ENCODE results near the gene ZBTB3. TPM values are rescaled to one million over a fixed set of nuclear protein-coding genes. Genes with fewer than 3 reads are reported as not detected.

ZBTB3 gene
- total and polyA plus RNA-seq, 7 experiments from 2014 or later, result 4.1 to 24.1 (median 8.4) TPM

GRCh38 chr11:62726915-62727164, 27.1 kb downstream of the ZBTB3 start:
- Histone ChIP-seq H3K9me3 (ENCODE audit: control insufficient read depth in 2 of 3, low read length in 3 of 3) (no peaks in the 10 kb centered on the region), H3K4me1 (ENCODE audit: control insufficient read depth in 2 of 2, insufficient read depth in 2 of 2, low read length in 2 of 2) (peaks cover 36 to 41% of the 10 kb centered on the region in 2 donors), H3K4me3 (ENCODE audit: low read length) (peak overlapping the region; percentile 87), H3K27me3 (ENCODE audit: control insufficient read depth in 2 of 2, insufficient read depth in 2 of 2, low read length in 2 of 2) (no peaks in the 10 kb centered on the region), H3K27ac (ENCODE audit: low read depth, low read length) (peak overlapping the region; percentile 92), H3K36me3 (ENCODE audit: control insufficient read depth in 2 of 3, insufficient read depth in 3 of 3, low read length in 3 of 3) (peaks cover 11 to 39% (median 19%) of the 10 kb centered on the region in 3 experiments)
- DNase-seq, result no peak
- peak; percentile 0 for ATAC-seq
- intact Hi-C loops (cut with micrococcal nuclease), result loop anchor here (1.0 to 5.0 kb wide), 23 partner anchors 18 to 1112 kb away; partner anchors contain the start of genes EEF1G (in 2 of the 2), GANAB (in 2 of the 2), NXF1 (in 2 of the 2) and STX5 (in 2 of the 2)
- ChIA-PET POLR2A (interaction anchor here (0.6 to 17.5 kb wide), 45 partner anchors 11 to 1509 kb away, joined by 3 to 347 read pairs (median 6); partner anchors contain the start of genes BSCL2, C11orf98, CSKMT and EML3), CTCF (interaction anchor here (1.2 to 3.3 kb wide), 6 partner anchors 16 to 134 kb away, joined by 4 to 17 read pairs (median 7); partner anchors contain the start of genes TMEM179B, WDR74 and ZBTB3)
- Mint-ChIP-seq H3K27ac (peak overlapping the region in 7 of 9 donors; percentile 95 to 100 (median 97)), H3K27me3 (peaks cover 0 to 2% (median 0%) of the 10 kb centered on the region in 5 donors), H3K36me3 (peaks cover 0 to 46% (median 28%) of the 10 kb centered on the region in 5 donors), H3K4me1 (peaks cover 23 to 68% (median 61%) of the 10 kb centered on the region in 7 donors), H3K4me3 (peak overlapping the region; percentile 91 to 99 (median 96)), H3K9me3 (peaks cover 0 to 8% (median 0%) of the 10 kb centered on the region in 11 donors)

- peak in 5 of 9 donors; percentile 16 to 34 (median 23) for DNase-seq
- Mint-ChIP-seq H3K4me3 (peak overlapping the region; percentile 91 to 99 (median 96)), H3K27me3 (peaks cover 0 to 2% (median 0%) of the 10 kb centered on the region in 5 donors), H3K36me3 (peaks cover 0 to 46% (median 33%) of the 10 kb centered on the region in 5 donors), H3K9me3 (peaks cover 0 to 8% (median 0%) of the 10 kb centered on the region in 11 donors), H3K27ac (peak overlapping the region; percentile 84 to 99 (median 91)), H3K4me1 (peaks cover 23 to 70% (median 60%) of the 10 kb centered on the region in 7 donors)
- POLR2A ChIA-PET, result interaction anchor here (0.5 to 17.5 kb wide), 40 partner anchors 9 to 302 kb away, joined by 3 to 347 read pairs (median 6); partner anchors contain the start of genes BSCL2, C11orf98, CSKMT and EML3
- Histone ChIP-seq H3K36me3 (ENCODE audit: control insufficient read depth in 2 of 3, insufficient read depth in 3 of 3, low read length in 3 of 3) (peaks cover 16 to 40% (median 24%) of the 10 kb centered on the region in 3 experiments), H3K4me1 (ENCODE audit: control insufficient read depth in 2 of 2, insufficient read depth in 2 of 2, low read length in 2 of 2) (peaks cover 36 to 40% of the 10 kb centered on the region in 2 donors), H3K9me3 (ENCODE audit: control insufficient read depth in 2 of 3, low read length in 3 of 3) (no peaks in the 10 kb centered on the region), H3K27me3 (ENCODE audit: control insufficient read depth in 2 of 2, insufficient read depth in 2 of 2, low read length in 2 of 2) (no peaks in the 10 kb centered on the region), H3K4me3 (ENCODE audit: low read length) (peak overlapping the region; percentile 87), H3K27ac (ENCODE audit: low read depth, low read length) (peak overlapping the region; percentile 92)
- ATAC-seq, result no peak
- intact Hi-C loops (cut with micrococcal nuclease), result loop anchor here (2.0 to 5.0 kb wide), 5 partner anchors 48 to 1112 kb away; partner anchors contain the start of genes FEN1 (in 1 of the 2), MARK2 (in 1 of the 2), NXF1 (in 1 of the 2) and TMEM258 (in 1 of the 2)
- CTCF ChIA-PET, result interaction anchor here (0.8 to 1.8 kb wide), 2 partner anchors 83 to 134 kb away, joined by 3 to 5 read pairs; no protein-coding TSS in a partner anchor
Observed at GRCh38 chr11:62726156-62726914, 27.6 kb downstream of the ZBTB3 start.

- Histone ChIP-seq H3K4me3 (ENCODE audit: low read length) (peak overlapping the region; percentile 87), H3K4me1 (ENCODE audit: control insufficient read depth in 2 of 2, insufficient read depth in 2 of 2, low read length in 2 of 2) (peaks cover 36% of the 10 kb centered on the region in 2 donors), H3K9me3 (ENCODE audit: control insufficient read depth in 2 of 3, low read length in 3 of 3) (no peaks in the 10 kb centered on the region), H3K36me3 (ENCODE audit: control insufficient read depth in 2 of 3, insufficient read depth in 3 of 3, low read length in 3 of 3) (peaks cover 23 to 43% (median 31%) of the 10 kb centered on the region in 3 experiments), H3K27me3 (ENCODE audit: control insufficient read depth in 2 of 2, insufficient read depth in 2 of 2, low read length in 2 of 2) (no peaks in the 10 kb centered on the region), H3K27ac (ENCODE audit: low read depth, low read length) (peak overlapping the region; percentile 92)
- ChIA-PET CTCF (interaction anchor here (0.8 kb wide), 1 partner anchor 83 kb away, joined by 3 read pairs; no protein-coding TSS in a partner anchor), POLR2A (interaction anchor here (0.5 to 17.5 kb wide), 18 partner anchors 9 to 227 kb away, joined by 3 to 347 read pairs (median 14); partner anchors contain the start of genes BSCL2, C11orf98, CSKMT and GNG3)
- intact Hi-C loops (cut with micrococcal nuclease), result loop anchor here (2.0 to 5.0 kb wide), 5 partner anchors 47 to 1113 kb away; partner anchors contain the start of genes FEN1 (in 1 of the 2), MARK2 (in 1 of the 2), NXF1 (in 1 of the 2) and TMEM258 (in 1 of the 2)
- Mint-ChIP-seq H3K9me3 (peaks cover 0 to 8% (median 0%) of the 10 kb centered on the region in 11 donors), H3K27ac (peak overlapping the region; percentile 84 to 99 (median 91)), H3K4me1 (peaks cover 23 to 71% (median 60%) of the 10 kb centered on the region in 7 donors), H3K27me3 (peaks cover 0 to 2% (median 0%) of the 10 kb centered on the region in 5 donors), H3K36me3 (peaks cover 0 to 52% (median 38%) of the 10 kb centered on the region in 5 donors), H3K4me3 (peak overlapping the region; percentile 91 to 99 (median 96))
- ATAC-seq (no peak), DNase-seq (no peak)
Observed at GRCh38 chr11:62725646-62726045, 28.3 kb downstream of the ZBTB3 start.

- H3K9me3 ChIP-seq (ENCODE audit: control insufficient read depth in 2 of 3, low read length in 3 of 3), result no peaks in the 10 kb centered on the region
- H3K36me3 ChIP-seq (ENCODE audit: control insufficient read depth in 2 of 3, insufficient read depth in 3 of 3, low read length in 3 of 3), result peaks cover 30 to 58% (median 44%) of the 10 kb centered on the region in 3 experiments
- ChIA-PET CTCF (interaction anchor here (1.1 to 1.5 kb wide), 2 partner anchors 133 to 138 kb away, joined by 3 read pairs; partner anchors contain the start of gene TUT1), POLR2A (interaction anchor here (0.6 to 17.5 kb wide), 15 partner anchors 13 to 171 kb away, joined by 3 to 347 read pairs (median 4); partner anchors contain the start of genes B3GAT3, BSCL2, GNG3 and POLR2G)
- peak overlapping the region in 7 of 9 donors; percentile 18 to 97 (median 64) for H3K27ac Mint-ChIP-seq
- H3K27me3 ChIP-seq (ENCODE audit: control insufficient read depth in 2 of 2, insufficient read depth in 2 of 2, low read length in 2 of 2), result no peaks in the 10 kb centered on the region
- intact Hi-C loops (cut with micrococcal nuclease), result no loop called here
- H3K4me3 ChIP-seq (ENCODE audit: low read length), result no peak overlapping the region
- peaks cover 0 to 8% (median 0%) of the 10 kb centered on the region in 11 donors for H3K9me3 Mint-ChIP-seq
- H3K27ac ChIP-seq (ENCODE audit: low read depth, low read length), result peak overlapping the region; percentile 92
- peaks cover 23 to 71% (median 62%) of the 10 kb centered on the region in 7 donors for H3K4me1 Mint-ChIP-seq
- peaks cover 0 to 60% (median 44%) of the 10 kb centered on the region in 5 donors for H3K36me3 Mint-ChIP-seq
- DNase-seq (no peak), ATAC-seq (no peak)
- peak overlapping the region; percentile 91 to 99 (median 96) for H3K4me3 Mint-ChIP-seq
- H3K4me1 ChIP-seq (ENCODE audit: control insufficient read depth in 2 of 2, insufficient read depth in 2 of 2, low read length in 2 of 2), result peaks cover 25 to 28% of the 10 kb centered on the region in 2 donors
- H3K27me3 Mint-ChIP-seq, result peaks cover 0 to 2% (median 0%) of the 10 kb centered on the region in 5 donors
Observed at GRCh38 chr11:62724171-62724570, 29.8 kb downstream of the ZBTB3 start.

- intact Hi-C loops (cut with micrococcal nuclease), result no loop called here
- peak overlapping the region in 4 of 9 donors; percentile 18 to 57 (median 30) for H3K27ac Mint-ChIP-seq
- Histone ChIP-seq H3K27me3 (ENCODE audit: control insufficient read depth in 2 of 2, insufficient read depth in 2 of 2, low read length in 2 of 2) (no peaks in the 10 kb centered on the region), H3K36me3 (ENCODE audit: control insufficient read depth in 2 of 3, insufficient read depth in 3 of 3, low read length in 3 of 3) (peaks cover 44 to 76% (median 54%) of the 10 kb centered on the region in 3 experiments), H3K27ac (ENCODE audit: low read depth, low read length) (no peak overlapping the region), H3K4me1 (ENCODE audit: control insufficient read depth in 2 of 2, insufficient read depth in 2 of 2, low read length in 2 of 2) (peaks cover 24 to 25% of the 10 kb centered on the region in 2 donors), H3K9me3 (ENCODE audit: control insufficient read depth in 2 of 3, low read length in 3 of 3) (no peaks in the 10 kb centered on the region), H3K4me3 (ENCODE audit: low read length) (no peak overlapping the region)
- CTCF ChIA-PET, result no interaction called here
- H3K36me3 Mint-ChIP-seq, result peaks cover 0 to 68% (median 57%) of the 10 kb centered on the region in 5 donors
- H3K9me3 Mint-ChIP-seq, result peaks cover 0 to 4% (median 0%) of the 10 kb centered on the region in 11 donors
- H3K4me1 Mint-ChIP-seq, result peaks cover 30 to 75% (median 66%) of the 10 kb centered on the region in 7 donors
- POLR2A ChIA-PET, result interaction anchor here (17.5 kb wide), 1 partner anchor 11 kb away, joined by 347 read pairs; the partner anchor contains the start of genes BSCL2 and GNG3
- DNase-seq, result no peak
- no peak for ATAC-seq
- peak overlapping the region in 1 of 10 donors; percentile 13 for H3K4me3 Mint-ChIP-seq
- H3K27me3 Mint-ChIP-seq, result no peaks in the 10 kb centered on the region
Observed at GRCh38 chr11:62721994-62722393, 32.0 kb downstream of the ZBTB3 start.

All from naive thymus-derived CD4-positive, alpha-beta T cell (primary cell).